ENCODE measurements around the gene GNPTAB.
"Not testable (repeated sequence)": the region's sequence is repeated elsewhere in the genome, so short reads cannot be mapped to it uniquely, and the experiment has no call there.

GNPTAB gene

GRCh38 chr12:101767537-101767936 is 63.2 kb downstream of the GNPTAB start:
- no peak for DNase-seq

DNA sequence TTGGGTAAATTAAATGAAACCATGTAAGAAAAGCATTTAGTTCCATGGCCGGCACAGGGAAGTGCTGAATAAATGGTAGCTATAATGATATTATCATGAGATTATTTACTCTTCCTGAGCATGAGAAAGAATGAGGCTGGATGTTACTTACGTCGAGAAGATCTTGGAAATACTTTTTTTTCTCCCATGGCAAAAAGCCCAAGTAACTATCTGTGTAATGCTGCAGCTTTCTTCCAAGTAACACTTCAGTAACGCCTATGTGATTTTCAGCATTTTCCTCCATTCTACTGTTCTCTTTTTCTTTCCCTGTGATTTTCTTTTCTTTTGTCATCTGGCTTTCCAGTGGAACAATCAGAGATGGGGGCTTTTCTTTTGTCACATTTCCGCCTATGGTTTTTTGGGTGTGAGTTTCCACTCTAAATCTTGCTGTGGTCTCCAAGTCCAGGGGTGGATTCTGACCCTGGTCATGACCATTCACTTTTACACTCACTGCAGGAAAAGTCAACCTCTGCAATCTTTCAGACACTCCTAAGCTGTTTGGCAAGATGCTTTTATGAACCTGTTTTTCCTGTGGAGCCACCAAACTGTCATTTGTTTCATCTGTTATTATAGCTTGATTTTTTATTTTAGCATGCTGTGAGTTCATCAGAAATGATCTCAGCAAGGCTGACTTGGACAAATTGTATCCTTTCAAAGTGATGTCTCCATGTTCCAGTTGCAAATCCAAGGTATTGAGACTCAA is 66.5 kb downstream of the GNPTAB start:
- no peak for DNase-seq

DNA sequence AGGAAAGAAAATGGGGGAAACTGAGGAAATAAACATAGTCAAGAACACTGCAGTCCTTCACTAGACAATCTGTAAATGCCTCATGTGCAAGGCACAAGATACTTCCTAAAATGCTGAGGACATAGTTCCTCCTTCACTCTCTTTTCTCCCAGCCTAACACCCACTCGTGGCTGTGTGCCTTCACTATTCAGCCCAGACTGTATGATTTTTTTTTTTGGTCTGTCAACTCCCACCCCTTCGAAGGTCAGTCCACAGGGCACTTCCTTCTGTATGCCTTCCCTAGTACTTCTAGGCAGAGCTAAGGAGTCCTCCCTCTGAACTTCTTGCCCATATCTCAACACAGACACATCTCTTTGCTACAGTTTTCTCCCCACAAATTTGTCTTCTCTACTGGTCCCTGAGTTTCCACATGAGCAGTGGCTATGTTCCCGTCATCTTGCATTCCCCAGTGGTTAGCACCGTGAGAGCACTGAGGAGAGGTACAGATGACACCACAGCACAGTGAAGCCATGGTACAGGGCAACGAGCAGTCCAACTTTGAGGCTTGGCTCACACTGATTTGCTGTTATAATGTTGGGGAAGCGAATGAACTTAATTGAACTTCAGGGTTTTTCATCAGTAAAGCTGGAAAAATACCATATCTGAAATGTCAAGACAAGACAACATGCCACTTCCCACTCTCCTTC is 67.4 kb downstream of the GNPTAB start:
- DNase-seq = no peak

- no peak for DNase-seq
These were observed 69.0 kb downstream of the GNPTAB start for GRCh38 chr12:101761781-101762180.

DNA sequence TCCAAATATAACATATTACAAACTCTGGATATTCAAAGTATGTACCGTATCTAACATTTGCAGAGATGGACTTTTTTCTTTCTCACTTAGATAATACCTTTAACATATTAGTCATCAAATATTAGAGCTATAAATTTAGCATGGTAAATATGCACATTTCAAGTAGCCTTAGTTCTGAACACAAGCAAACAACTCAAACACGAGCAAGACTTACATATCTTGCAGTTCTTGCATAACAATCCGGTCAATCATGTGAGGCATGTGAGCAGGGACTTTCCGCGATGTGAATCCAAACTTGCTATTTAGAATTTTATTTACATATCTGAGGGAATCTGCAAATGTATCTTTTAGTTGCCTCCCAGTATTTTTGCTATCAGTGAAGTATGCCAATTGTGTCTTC is 69.4 kb downstream of the GNPTAB start:
- no peak for DNase-seq

GRCh38 chr12:101759396-101760047 is 71.2 kb downstream of the GNPTAB start:
- DNase-seq = no peak

DNA sequence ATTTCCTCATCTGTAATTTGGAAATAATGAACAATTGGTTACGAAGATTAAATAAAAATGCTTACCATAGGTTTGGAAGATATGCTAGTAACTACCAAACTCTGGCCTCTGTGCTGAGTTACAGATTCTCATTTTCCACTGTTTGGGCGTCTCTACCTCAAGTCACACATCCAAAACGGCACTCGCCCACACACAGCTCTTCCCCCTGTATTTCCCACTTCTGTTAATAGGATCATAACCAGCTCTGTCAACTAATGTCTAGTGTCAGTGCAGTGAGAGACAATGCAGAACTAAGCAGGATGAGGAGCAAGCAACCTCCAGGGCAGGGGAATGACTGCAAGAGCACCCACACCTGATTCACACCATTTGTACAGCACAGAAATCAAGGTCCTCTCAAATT is 80.6 kb downstream of the GNPTAB start:
- DNase-seq = no peak

- no peak for DNase-seq
These were observed 81.1 kb downstream of the GNPTAB start for GRCh38 chr12:101749657-101750056.

DNA sequence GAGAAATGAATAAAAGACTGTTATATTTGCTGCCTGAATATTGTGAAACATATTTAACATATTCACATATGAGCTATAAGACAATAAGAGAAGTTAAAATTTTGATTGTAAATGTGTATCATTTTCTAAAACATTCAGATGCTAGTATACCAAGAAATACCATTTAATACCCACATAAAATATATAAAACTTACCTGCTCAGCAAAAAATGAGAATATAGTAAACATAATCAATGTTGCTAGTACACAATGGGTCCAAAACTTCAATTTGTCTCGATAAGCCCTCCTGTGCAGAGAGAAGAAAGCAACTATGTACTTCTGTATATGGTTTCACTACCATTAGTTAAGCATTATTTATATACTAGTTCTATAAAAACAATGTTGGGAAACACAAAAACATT is 81.9 kb downstream of the GNPTAB start:
- no peak for DNase-seq

DNA sequence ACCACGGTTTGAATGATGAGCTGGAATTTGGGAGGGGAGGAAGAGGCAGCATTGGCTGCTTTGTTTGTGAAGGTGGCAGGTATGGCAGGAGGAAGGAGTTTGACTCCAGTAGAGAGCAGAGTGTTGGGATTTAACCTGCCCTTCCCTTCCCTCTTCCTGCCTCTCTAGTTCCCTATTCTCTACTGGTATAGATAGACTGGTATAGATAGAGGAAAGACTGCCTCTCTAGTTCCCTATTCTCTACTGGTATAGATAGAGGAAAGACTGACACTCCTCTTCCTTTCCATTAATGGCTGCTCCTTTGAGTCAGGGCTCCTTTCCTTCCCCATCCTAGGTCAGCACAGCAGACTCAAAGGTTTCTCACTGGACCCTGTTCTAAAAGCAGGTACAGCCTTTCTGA is 83.1 kb downstream of the GNPTAB start:
- DNase-seq = no peak

- no peak for DNase-seq
These were observed 84.1 kb downstream of the GNPTAB start for GRCh38 chr12:101746661-101747060.

DNA sequence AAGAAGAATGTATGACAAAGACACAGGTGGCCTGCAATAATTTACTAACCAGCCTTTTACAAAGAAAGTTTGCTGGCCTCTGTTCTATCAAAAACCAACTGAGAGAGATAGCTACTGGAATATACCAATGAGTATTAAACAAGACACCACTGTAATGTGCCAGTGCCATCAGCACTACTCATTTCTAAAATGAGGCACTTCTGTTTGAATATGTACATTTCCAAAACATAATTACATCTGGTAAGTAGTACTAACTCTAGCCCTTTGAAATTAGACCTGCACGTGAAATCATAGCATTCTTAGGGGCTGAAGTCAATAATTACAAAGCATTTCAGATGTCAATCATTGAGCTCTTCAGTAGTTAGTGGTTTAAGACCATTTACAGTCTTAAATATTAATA is 84.6 kb downstream of the GNPTAB start:
- no peak for DNase-seq

DNA sequence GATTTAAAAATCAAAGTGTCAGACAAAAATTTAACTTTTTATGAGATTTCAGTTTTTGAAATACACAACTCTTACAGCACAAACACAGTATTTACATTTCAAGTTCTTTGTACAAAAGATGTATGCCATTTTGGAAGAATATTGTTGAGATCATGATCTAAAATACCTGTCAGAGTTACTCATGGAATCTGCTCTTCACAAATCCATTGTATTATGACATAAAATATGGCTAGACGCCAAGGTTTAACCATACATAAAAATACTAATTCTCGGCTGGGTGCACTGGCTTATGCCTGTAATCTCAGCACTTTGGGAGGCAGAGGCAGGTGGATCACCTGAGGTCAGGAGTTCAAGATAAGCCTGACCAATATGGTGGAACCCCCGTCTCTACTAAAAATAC is 85.3 kb downstream of the GNPTAB start:
- DNase-seq = no peak

DNA sequence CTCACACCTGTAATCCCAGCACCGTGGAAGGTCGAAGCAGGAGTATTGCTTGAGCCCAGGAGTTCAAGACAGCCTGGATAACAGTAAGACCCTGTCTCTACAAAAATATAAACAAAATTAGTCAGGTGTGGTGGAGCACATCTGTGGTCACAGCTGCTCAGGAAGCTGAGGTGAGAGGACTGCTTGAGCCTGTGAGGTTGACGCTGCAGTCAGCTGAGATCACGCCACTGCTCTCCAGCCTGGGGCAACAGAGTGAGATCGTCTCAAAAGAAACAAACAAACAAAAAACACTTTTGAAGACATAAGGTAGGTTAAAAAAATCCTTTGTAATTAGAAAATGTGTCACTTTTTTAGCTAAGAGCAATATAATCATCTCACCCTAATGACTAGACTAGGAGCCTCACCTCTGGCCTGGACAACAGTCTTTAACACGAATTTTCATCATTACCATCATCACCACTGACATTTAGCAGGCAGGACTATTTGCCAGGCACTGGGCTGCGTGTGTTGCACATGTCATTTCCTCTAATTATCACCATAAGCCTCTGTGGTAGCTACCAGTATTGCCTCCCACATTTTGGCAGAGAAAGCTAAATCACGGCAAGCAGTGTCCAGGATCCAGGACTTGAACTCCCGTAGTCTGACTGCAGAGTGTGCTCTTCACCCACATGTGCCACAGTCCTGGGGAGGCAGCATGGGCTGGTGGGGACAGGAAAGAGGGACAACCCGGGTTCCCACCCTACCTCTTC is 86.9 kb downstream of the GNPTAB start:
- no peak for DNase-seq

GRCh38 chr12:101743242-101743641 is 87.5 kb downstream of the GNPTAB start:
- no peak for DNase-seq

DNA sequence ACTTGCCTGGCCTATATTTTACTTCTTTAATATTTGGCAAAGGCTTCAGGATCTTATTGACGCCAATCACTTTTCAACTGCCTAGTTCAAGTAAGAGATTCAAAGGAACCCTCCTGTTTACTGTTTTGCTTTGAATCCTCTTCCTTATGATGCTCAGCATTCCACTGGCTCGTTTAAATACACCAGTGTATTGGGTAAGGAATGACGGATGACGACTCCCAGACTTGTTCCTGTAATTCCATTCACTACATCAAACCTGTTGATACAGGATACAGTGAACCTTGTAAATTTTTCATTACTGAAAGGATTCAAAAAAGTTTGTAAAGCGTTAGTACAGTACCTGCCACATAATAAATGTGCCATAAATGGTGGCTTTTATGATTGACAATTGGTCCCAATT is 89.8 kb downstream of the GNPTAB start:
- DNase-seq = no peak

- DNase-seq = no peak
These were observed 90.2 kb downstream of the GNPTAB start for GRCh38 chr12:101740566-101740965.

- no peak for DNase-seq
These were observed 91.7 kb downstream of the GNPTAB start, which contains the start of gene SYCP3 for GRCh38 chr12:101738920-101739665. SYCP3 (minus strand) TSS chr12:101739462; CDS start chr12:101737935, 1,527 bp downstream.

DNA sequence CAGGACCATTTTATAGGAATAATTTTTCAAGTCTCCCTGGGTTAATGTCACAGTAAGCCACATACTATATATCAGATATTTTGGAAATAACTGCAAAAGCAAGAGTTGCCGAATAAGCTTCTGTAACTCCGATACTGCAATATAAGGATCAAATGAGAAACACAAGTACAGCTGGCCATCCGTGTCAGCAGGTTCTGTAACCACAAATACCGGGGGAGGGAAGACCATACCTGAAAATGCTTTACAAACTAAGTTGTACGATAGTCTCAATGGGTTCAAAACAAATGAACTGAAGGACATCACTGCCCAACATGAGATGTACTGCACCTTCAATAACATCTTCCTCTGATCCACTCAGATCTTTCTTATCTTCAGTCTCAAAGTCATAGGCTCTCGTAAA is 93.3 kb downstream of the GNPTAB start:
- no peak for DNase-seq

- not testable (repeated sequence) for DNase-seq
These were observed 96.3 kb downstream of the GNPTAB start for GRCh38 chr12:101734482-101734881.

- no peak for DNase-seq
These were observed 97.6 kb downstream of the GNPTAB start for GRCh38 chr12:101733166-101733565.

GRCh38 chr12:101732318-101732717 is 98.4 kb downstream of the GNPTAB start:
- DNase-seq = no peak

GRCh38 chr12:101729842-101730241 is 100.9 kb downstream of the GNPTAB start:
- no peak for DNase-seq

Measured in SIG-M5 (cell line).